Fibroblast of gingiva (primary cell): ENCODE results near the gene TSKS.

Source experiments
- DNase-seq: peaks from one replicate; pipeline ENCODE4 v3.0.0-alpha.2; 2011; ENCODE audit warnings: low read depth

TSKS gene

GRCh38 chr19:49795615-49796014, 32.5 kb upstream of the TSKS start:
- no peak for DNase-seq

GRCh38 chr19:49793561-49793840, 30.4 kb upstream of the TSKS start:
- DNase-seq = no peak

GRCh38 chr19:49792829-49793560, 29.9 kb upstream of the TSKS start:
- no peak for DNase-seq

- no peak for DNase-seq
Observed at GRCh38 chr19:49791776-49792445, 28.8 kb upstream of the TSKS start.

DNA sequence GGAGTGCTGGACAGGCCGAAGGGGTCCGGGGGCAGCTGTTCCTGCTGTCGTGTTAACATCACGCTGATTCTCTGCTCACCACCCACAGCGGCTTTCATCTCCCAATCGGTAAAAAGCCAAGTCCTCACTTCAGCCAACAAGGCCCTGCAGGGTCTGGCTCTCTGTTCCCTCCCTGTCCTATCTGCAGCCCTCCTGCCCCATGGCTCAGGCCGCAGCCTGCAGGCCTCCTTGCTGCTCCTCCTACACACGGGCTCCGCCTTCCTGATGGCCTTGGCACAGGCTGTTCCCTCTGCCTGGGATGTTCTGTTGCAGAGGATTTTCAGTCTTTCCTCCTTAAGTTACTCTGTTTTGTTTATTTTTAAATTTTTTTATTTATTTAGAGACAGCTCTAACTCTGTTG, 27.8 kb upstream of the TSKS start:
- DNase-seq = peak; percentile 80

- no peak for DNase-seq
Observed at GRCh38 chr19:49788857-49789256, 25.8 kb upstream of the TSKS start.

- DNase-seq = no peak
Observed at GRCh38 chr19:49787746-49788145, 24.6 kb upstream of the TSKS start.

GRCh38 chr19:49786376-49786820, 23.3 kb upstream of the TSKS start:
- peak; percentile 36 for DNase-seq

GRCh38 chr19:49782515-49782914, 19.4 kb upstream of the TSKS start:
- no peak for DNase-seq

DNA sequence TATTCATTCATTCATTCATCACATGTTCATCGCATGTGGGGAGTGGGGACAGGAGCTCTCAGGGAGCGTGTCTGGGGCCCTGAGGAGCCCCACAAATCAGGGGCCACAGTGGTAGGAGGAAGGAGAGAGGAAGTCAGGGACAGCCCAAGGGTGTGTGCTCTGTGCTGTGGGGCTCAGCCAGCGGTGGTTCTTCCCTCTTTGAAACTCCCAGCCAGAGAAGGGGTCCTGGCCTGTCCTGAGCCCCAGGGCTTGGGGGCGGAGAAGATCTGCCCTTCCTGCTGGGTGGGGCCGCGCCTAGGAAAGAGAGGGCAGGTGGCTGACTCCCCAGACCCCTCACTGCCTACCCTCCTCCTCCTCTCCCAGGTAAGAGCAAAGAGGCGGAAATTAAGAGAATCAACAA, 18.3 kb upstream of the TSKS start:
- no peak for DNase-seq

- no peak for DNase-seq
Observed at GRCh38 chr19:49780861-49781260, 17.8 kb upstream of the TSKS start.

DNA sequence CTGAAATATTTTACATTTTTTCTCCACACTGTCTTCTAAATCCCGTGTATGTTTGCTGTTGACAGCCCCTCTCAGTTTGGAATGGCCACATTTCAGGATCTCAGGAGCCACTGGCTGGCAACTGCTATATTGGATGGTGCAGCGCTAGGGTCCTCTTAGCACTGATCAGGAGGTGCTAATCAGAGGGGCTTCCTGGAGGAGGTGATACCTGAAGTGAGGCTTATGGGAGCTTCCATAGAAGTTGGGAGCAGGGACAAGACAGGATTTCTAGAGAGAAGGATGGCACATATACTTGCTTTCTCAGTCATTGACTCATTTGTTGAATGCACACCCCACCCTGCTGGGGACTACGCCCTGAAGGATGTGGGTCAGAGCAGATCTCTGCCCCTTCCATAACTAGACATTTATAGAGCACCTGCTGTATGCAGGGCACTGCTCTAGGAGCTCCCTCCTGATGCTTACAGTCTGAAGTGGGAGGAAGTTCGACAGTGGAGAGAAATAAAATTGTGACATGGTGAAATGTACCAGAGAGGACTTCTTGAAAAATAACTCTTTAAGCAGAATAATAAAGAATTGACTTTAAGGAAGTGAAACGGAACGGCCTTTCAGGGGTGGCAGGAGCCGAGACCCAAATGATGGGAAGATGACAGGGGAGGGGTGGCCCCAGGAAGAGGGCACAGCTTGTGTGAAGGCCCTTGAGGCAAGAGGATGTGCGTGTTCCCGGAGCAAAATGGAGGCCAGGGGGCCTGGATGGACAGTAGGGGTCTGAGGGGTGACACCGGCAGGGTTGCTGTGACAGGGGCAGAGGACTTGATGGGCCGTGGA, 16.8 kb upstream of the TSKS start:
- DNase-seq = no peak

DNA sequence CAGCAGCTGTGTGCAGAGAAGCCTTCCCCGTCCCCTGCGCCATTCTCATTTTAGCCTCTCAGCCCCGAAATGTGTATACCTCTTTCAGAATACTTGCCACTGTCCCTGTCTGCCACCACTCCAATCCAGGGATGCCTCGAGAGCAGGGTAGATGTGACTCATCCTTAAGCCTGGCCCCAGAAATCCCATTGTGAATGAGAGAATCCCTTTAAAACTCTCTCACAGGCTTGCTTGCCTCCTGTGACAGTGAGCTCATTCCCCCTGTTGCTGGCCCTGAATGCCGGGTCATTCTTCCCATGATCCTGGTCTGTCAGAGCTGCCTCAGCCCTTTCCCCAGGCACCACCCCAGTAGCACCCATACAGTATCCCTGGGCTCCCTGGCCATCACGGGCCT, 13.3 kb upstream of the TSKS start:
- no peak for DNase-seq

GRCh38 chr19:49775742-49776370, 12.8 kb upstream of the TSKS start:
- DNase-seq = no peak

DNA sequence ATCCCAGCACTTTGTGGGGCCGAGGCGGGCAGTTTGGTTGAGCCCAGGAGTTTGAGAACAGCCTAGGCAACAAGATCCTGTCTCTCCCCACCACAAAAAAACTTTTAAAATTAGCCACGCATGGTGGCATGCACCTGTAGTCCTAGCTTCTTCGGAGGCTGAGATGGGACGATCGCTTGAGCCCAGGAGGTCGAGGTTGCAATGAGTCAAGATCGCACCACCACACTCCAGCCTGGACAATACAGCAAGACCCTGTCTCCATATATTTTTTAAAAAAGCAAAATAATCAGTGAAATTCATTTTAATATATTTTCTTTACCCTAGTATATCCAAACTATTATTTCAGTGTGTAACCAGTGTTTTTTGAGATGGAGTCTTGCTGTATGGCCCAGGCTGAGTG, 11.9 kb upstream of the TSKS start:
- no peak for DNase-seq

DNA sequence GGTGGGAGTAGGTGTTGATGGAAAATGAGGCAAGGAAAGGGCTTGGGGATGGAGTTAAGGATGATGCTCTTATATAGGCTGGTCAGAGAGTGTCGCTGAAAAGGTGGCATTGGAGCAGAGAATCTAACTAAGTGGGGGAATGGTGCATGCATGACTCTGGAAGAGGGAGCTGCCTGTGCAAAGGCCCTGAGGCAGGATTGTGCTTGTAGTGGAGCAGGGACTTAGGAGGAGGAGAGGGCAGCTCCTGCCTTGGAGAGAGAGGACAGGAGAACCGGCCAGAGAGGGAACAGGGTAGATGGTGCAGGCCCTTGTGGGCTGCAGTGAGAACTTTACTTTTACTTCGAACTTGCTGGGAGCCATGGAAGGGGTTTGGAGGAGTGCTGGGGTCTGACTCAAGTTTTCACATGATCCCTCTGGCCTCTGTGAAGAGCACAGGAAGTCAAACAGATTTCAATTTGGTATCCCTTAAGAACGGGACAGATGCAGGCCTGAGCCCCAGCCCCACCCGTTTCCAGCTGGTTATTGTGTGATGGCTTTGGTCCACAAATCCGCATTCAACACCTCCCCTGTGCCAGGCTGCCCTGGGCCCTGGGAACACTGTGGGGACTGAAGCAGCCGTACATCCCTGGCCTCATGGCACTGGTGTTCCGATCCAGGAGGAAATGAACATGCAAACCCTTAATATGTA, 10.7 kb upstream of the TSKS start:
- no peak for DNase-seq

DNA sequence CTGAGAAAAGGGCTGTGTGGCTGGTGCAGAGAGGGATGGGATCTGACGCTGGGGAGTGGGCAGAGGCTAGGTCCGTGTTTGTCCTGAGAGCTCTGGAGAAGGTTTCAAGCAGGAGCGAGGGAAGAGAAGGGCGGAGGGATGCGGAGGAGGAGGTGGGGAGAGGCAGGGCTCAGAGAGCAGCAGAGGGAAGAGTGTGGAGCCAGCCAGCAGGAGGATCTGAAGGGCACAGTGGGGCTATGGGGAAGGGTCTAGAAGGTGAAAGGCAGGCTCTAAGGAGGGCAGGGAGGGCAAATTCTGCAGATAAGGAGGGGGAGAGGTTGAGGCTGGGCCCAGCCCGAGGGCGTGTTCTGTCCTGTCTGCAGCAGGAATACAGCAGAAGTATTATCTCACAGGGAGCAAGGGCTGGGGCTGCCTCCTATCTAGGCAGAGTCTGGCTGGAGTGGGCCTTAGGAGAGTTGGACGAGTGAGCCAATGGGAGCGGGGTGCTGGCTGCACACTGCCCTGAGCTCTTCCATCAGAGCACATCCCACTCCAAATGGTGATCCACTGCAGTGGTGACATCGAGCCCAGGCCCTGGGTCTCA, 9.8 kb upstream of the TSKS start:
- DNase-seq = no peak

- no peak for DNase-seq
Observed at GRCh38 chr19:49771674-49772139, 8.6 kb upstream of the TSKS start.

- DNase-seq = no peak
Observed at GRCh38 chr19:49770529-49770928, 7.4 kb upstream of the TSKS start.

DNA sequence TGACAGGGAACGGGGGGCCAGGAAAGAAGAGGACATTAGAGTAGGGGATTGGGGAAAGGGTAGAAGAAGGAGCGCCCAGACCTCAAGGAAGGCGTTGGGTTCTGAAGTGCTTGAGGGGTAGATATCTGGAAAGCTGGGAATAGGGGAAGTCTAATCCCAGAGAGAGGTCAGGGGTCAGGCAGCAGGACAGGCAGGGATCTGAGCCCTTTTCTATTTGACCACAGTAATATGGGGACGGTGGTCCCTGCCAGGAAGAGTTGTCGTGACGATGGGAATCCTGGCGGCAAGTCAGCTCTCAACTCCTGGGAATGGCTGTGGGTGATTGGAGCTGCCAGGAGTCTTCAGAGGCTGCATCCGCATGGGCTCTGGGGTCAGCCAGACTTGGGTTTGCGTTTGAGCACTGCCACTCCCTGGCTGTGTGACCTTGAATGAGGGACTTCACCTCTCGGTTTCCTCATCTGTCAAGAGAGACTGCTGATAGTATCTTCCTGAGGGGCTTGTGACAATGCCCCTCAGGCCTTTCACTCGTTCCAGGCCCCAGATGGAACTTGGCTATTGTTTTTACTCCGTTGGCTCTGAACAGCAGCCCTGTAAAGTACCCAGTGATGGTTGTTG, 5.0 kb upstream of the TSKS start:
- no peak for DNase-seq

DNA sequence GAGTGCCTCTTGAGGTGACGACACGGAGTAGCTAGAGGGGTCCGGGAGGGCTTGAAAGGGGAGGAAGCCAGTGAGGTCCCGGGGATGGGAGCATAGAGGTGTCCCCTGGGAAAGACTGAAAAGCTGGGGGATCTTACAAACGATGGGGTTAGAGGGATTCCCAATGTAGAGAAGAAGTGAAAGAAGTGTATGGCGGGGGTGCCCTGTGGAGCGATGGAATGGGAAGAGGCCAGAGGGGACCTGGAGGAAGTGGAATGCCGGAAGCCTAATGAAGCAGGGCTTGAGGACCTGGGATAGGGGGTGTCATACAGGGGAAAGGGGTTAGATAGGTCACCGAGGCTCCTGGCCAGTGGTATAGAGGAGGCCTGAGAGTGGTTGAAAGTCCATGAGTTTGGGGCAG, 4.3 kb upstream of the TSKS start:
- DNase-seq = no peak
